GM12891 (cell line): ENCODE data around the gene CADM1.

Experiments used
- PAX5 ChIP-seq: IDR thresholded peaks from 2 replicates; pipeline ENCODE4 v1.6.1; 2011; ENCODE audit warnings: low read length, moderate library complexity, mild to moderate bottlenecking; ENCODE audit not compliant: insufficient read depth, severe bottlenecking
- POLR2A ChIP-seq: IDR thresholded peaks from 2 replicates; pipeline ENCODE4 v1.6.1; 2011; ENCODE audit warnings: low read depth, low read length, control low read depth
- POLR2AphosphoS5 ChIP-seq: IDR thresholded peaks from 2 replicates; pipeline ENCODE4 v1.6.1; 2011; ENCODE audit warnings: low read depth, low read length, control low read depth
- POU2F2 ChIP-seq: IDR thresholded peaks from 2 replicates; pipeline ENCODE4 v1.6.1; 2011; ENCODE audit warnings: low read depth, mild to moderate bottlenecking, control low read depth, low read length, moderate library complexity
- SPI1 ChIP-seq: IDR thresholded peaks from 2 replicates; pipeline ENCODE4 v1.6.1; 2011; ENCODE audit warnings: low read depth, low read length, control low read depth
- TAF1 ChIP-seq: IDR thresholded peaks from 2 replicates; pipeline ENCODE4 v1.6.1; 2011; ENCODE audit warnings: low read depth, low read length, control low read depth

GRCh38 chr11:115238791-115239190 lies 265.4 kb downstream of the CADM1 start:
- TF ChIP-seq POLR2A = no peak
- no peak for TF ChIP-seq POLR2AphosphoS5
- TF ChIP-seq TAF1 = no peak
- no peak for TF ChIP-seq SPI1
- TF ChIP-seq PAX5 = no peak
- TF ChIP-seq POU2F2 = no peak
